Measurements from ENCODE around the gene PCMT1. TPM values are rescaled to one million over a fixed set of nuclear protein-coding genes. Genes with fewer than 3 reads are reported as not detected.

Gene PCMT1
- polyA plus RNA-seq, 2 of the 4 experiments (the other 2 are of a cell fraction), result 92.4 to 99.3 TPM

GRCh38 chr6:149717588-149718458, 31.7 kb upstream of the PCMT1 start, which contains the start of gene LATS1 (continued):
- TF ChIP-seq ELK1 (IDR thresholded peaks at IDR 0.05; ENCODE audit: low read depth, low read length), result no peak
- 0 out of 2 replicates have a peak, but pooled peaks have one; percentile 22 for TF ChIP-seq ATOH8 (CRISPR knock-in tag; IDR thresholded peaks at IDR 0.05; ENCODE audit: low read depth)
- TF ChIP-seq SREBF2 (IDR thresholded peaks at IDR 0.05), result no peak
- TF ChIP-seq ZNF302 (CRISPR knock-in tag; IDR thresholded peaks at IDR 0.05), result no peak
- TF ChIP-seq ESRRA (IDR thresholded peaks at IDR 0.05; ENCODE audit: borderline replicate concordance, low read length), result no peak
- TF ChIP-seq HEYL (CRISPR knock-in tag; IDR thresholded peaks at IDR 0.05), result no peak
- TF ChIP-seq MAX (IDR thresholded peaks at IDR 0.05), result peak; percentile 64
- no peak for TF ChIP-seq RFX5 (IDR thresholded peaks at IDR 0.05)
- TF ChIP-seq EHMT2 (IDR thresholded peaks at IDR 0.05; ENCODE audit: low read depth), result no peak
- no peak for TF ChIP-seq MAZ (IDR thresholded peaks at IDR 0.05; ENCODE audit: borderline replicate concordance, low read depth, low read length)
- no peak for TF ChIP-seq MAFK (IDR thresholded peaks at IDR 0.05; ENCODE audit: partially characterized antibody)
- peak; percentile 73 to 95 for TF ChIP-seq JUN (IDR thresholded peaks at IDR 0.05)
- peak; percentile 27; the same call in 1 of the 2 replicates for TF ChIP-seq GATA3 (IDR thresholded peaks at IDR 0.05; ENCODE audit: borderline replicate concordance)
- no peak for TF ChIP-seq POLR2AphosphoS2 (conservative IDR thresholded peaks at IDR 0.05; ENCODE audit: low read length)
- TF ChIP-seq RAD21 (conservative IDR thresholded peaks at IDR 0.05 in 1 of 2, IDR thresholded peaks at IDR 0.05 in 1 of 2), result no peak
- TF ChIP-seq RNF2 (IDR thresholded peaks at IDR 0.05; ENCODE audit: borderline replicate concordance, low read depth), result no peak
- TF ChIP-seq HMGXB4 (CRISPR knock-in tag; IDR thresholded peaks at IDR 0.05; ENCODE audit: borderline replicate concordance), result 0 out of 2 replicates have a peak, but pooled peaks have one; percentile 28
- no peak for TF ChIP-seq RCOR1 (IDR thresholded peaks at IDR 0.05; ENCODE audit: low read depth, low read length)
- no peak for TF ChIP-seq ZC3H11A (IDR thresholded peaks at IDR 0.05)
- TF ChIP-seq NR3C1 (IDR thresholded peaks at IDR 0.05), result no peak
- TF ChIP-seq EHF (CRISPR knock-in tag; IDR thresholded peaks at IDR 0.05), result 0 out of 2 replicates have a peak, but pooled peaks have one; percentile 22
- TF ChIP-seq MYC (IDR thresholded peaks at IDR 0.05; ENCODE audit: borderline replicate concordance, low read length), result 0 out of 2 replicates have a peak, but pooled peaks have one; percentile 40
- no peak for TF ChIP-seq HOXB5 (CRISPR knock-in tag; IDR thresholded peaks at IDR 0.05)
- TF ChIP-seq FOSB (CRISPR knock-in tag; IDR thresholded peaks at IDR 0.05), result no peak
- no peak for TF ChIP-seq HES2 (IDR thresholded peaks at IDR 0.05)
- no peak for TF ChIP-seq NPAS2 (CRISPR knock-in tag; IDR thresholded peaks at IDR 0.05; ENCODE audit: borderline replicate concordance)
- TF ChIP-seq NFE2L2 (conservative IDR thresholded peaks at IDR 0.05; ENCODE audit: low read length), result no peak
- no peak for TF ChIP-seq CBX2 (IDR thresholded peaks at IDR 0.05; ENCODE audit: borderline replicate concordance, low read depth)
- no peak for TF ChIP-seq FOSL2 (IDR thresholded peaks at IDR 0.05)
- no peak for TF ChIP-seq FOSL2 (CRISPR knock-in tag; IDR thresholded peaks at IDR 0.05)
- peak; percentile 83 for TF ChIP-seq KDM5A (IDR thresholded peaks at IDR 0.05)
- TF ChIP-seq CEBPB (IDR thresholded peaks at IDR 0.05), result no peak
- no peak for TF ChIP-seq CBX8 (IDR thresholded peaks at IDR 0.05)
- peak; percentile 97 for TF ChIP-seq POLR2A (IDR thresholded peaks at IDR 0.05; ENCODE audit: low read length)
